Natural killer cell (primary cell): ENCODE results near the gene YES1. TPM values are rescaled to one million over a fixed set of nuclear protein-coding genes. Genes with fewer than 3 reads are reported as not detected.
"Not testable (repeated sequence)": the region's sequence is repeated elsewhere in the genome, so short reads cannot be mapped to it uniquely, and the experiment has no call there.

Source experiments
- ATAC-seq, 3 donors: fragments of 150-1000 bp in 2 of 3; fragments of 200-7000 bp in 1 of 3; cut with Tn5 transposase; 1 replicate in 1 of 3; 2 replicates in 2 of 3; pipeline ENCODE4 v1.10.0; 2021; ENCODE audit warnings: mild to moderate bottlenecking in 2 of 3, moderate library complexity in 2 of 3
- DNase-seq, 2 donors: peaks; one replicate each; pipeline versions ENCODE4 v3.0.0 to v3.0.0-alpha.2; 2013 to 2021; ENCODE audit warnings: mixed read lengths in 1 of 2
- H3K27ac ChIP-seq: one replicate; pipeline ENCODE4 v1.5.1; 2013; ENCODE audit warnings: mild to moderate bottlenecking, low read length
- H3K27me3 ChIP-seq: one replicate; pipeline ENCODE4 v1.6.1; 2013; ENCODE audit warnings: low read length; ENCODE audit not compliant: control insufficient read depth, insufficient read depth
- H3K36me3 ChIP-seq: one replicate; pipeline ENCODE4 v1.6.1; 2013; ENCODE audit warnings: low read length; ENCODE audit not compliant: control insufficient read depth, insufficient read depth
- H3K4me1 ChIP-seq: one replicate; pipeline ENCODE4 v1.6.1; 2013; ENCODE audit warnings: low read length; ENCODE audit not compliant: control insufficient read depth, insufficient read depth
- H3K4me3 ChIP-seq: one replicate; pipeline ENCODE4 v1.5.1; 2013; ENCODE audit warnings: low read length
- H3K9me3 ChIP-seq: one replicate; pipeline ENCODE4 v1.6.1; 2013; ENCODE audit warnings: low read length; ENCODE audit not compliant: control insufficient read depth, insufficient read depth
- H3K27ac Mint-ChIP-seq, 2 donors: one replicate each; pipeline ENCODE4 v1.8.0; 2022; ENCODE audit warnings: mild to moderate bottlenecking in 2 of 2, mixed read lengths in 2 of 2, moderate library complexity in 1 of 2
- H3K27me3 Mint-ChIP-seq, 2 donors: one replicate each; pipeline ENCODE4 v1.8.0; 2022; ENCODE audit warnings: low read depth in 2 of 2, mixed read lengths in 2 of 2
- H3K36me3 Mint-ChIP-seq: one replicate; pipeline ENCODE4 v1.8.0; 2022; ENCODE audit warnings: mixed read lengths
- H3K4me1 Mint-ChIP-seq, 2 donors: one replicate each; pipeline ENCODE4 v1.8.0; 2022; ENCODE audit warnings: mixed read lengths in 2 of 2
- H3K4me3 Mint-ChIP-seq: one replicate; pipeline ENCODE4 v1.8.0; 2022; ENCODE audit warnings: mild to moderate bottlenecking, moderate library complexity, mixed read lengths
- H3K9me3 Mint-ChIP-seq, 2 donors: one replicate each; pipeline ENCODE4 v1.8.0; 2022; ENCODE audit warnings: mixed read lengths in 2 of 2
- WGBS: methylation state at CpG from one replicate; pipeline ENCODE4 v1.1.7; 2013; ENCODE audit warnings: missing lambda C conversion rate; ENCODE audit not compliant: insufficient coverage; 5-methylcytosine and 5-hydroxymethylcytosine counted together
- intact Hi-C: fragments of 100-400 bp; cut with micrococcal nuclease; formaldehyde crosslinking; loops from one replicate; pipeline ENCODE4 v1.14.2; 2022
- total RNA-seq, 4 donors: library from RNA; stranded (reverse); fragments of 120-200 nt in 1 of 4; gene quantifications; one replicate each; pipeline versions ENCODE4 v1.2.3 to v1.2.4, GENCODE V29; 2013 to 2022
- TF ChIP-seq, protein P1 (sequence below): fragments of 200-600 bp; IDR thresholded peaks from one replicate; pipeline ENCODE4 v1.8.0; 2022; ENCODE audit warnings: antibody characterized with exemption

Gene YES1
- total RNA-seq, 3 donors from 2014 or later (not counting 1 experiment from before 2014, with no cell fraction given): 70.2 to 101 (median 76.2) TPM

DNA sequence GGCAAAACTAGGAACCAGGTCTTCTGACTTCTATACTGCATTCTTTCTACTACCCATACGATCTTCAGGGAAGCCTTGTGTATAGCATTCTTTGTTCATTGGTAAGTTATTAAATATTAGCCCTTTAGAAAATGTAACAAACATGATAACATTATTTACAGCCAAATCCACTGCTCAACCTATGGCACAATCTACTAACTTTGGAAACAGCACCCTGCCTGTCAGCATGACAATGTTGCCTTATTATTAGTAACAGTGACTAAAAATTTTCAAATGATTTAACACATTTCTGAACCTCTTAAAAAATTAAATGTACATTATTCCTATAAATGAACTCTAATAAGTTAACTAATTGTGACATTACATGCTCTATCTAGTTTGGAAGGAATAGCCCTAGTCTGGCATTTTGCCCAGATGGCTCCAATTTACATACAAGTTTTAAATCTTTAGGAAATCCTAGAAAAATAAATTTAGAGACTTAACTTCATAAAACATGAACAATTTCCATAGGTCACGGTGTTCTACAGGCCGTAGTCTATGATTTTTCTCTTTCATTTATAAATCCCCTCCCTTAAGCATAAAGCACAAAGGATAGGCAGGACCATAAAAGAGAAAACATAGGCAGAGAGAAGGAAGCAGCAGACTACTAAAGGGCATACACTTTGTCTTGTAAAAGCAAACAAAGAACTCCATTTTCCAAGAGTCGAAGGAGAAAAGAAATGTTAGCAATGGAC lies 33.7 kb downstream of the YES1 start:
- DNase-seq (no peak), ATAC-seq (no peak)
- Mint-ChIP-seq H3K9me3 (no peaks in the 10 kb centered on the region), H3K4me1 (peaks cover 85% of the 10 kb centered on the region in 2 donors), H3K36me3 (no peaks in the 10 kb centered on the region), H3K4me3 (no peak overlapping the region), H3K27ac (peak overlapping the region in 1 of 2 donors; percentile 59), H3K27me3 (no peaks in the 10 kb centered on the region)
- Histone ChIP-seq H3K9me3 (no peaks in the 10 kb centered on the region), H3K4me3 (no peak overlapping the region), H3K4me1 (peaks cover 4% of the 10 kb centered on the region), H3K36me3 (peaks cover 2% of the 10 kb centered on the region), H3K27ac (no peak overlapping the region), H3K27me3 (no peaks in the 10 kb centered on the region)
- intact Hi-C loops: no loop called here
- 94% methylated on average over 3 of the region's 4 CpGs for WGBS
- TF ChIP-seq, protein P1, sequence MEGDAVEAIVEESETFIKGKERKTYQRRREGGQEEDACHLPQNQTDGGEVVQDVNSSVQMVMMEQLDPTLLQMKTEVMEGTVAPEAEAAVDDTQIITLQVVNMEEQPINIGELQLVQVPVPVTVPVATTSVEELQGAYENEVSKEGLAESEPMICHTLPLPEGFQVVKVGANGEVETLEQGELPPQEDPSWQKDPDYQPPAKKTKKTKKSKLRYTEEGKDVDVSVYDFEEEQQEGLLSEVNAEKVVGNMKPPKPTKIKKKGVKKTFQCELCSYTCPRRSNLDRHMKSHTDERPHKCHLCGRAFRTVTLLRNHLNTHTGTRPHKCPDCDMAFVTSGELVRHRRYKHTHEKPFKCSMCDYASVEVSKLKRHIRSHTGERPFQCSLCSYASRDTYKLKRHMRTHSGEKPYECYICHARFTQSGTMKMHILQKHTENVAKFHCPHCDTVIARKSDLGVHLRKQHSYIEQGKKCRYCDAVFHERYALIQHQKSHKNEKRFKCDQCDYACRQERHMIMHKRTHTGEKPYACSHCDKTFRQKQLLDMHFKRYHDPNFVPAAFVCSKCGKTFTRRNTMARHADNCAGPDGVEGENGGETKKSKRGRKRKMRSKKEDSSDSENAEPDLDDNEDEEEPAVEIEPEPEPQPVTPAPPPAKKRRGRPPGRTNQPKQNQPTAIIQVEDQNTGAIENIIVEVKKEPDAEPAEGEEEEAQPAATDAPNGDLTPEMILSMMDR: no peak

DNA sequence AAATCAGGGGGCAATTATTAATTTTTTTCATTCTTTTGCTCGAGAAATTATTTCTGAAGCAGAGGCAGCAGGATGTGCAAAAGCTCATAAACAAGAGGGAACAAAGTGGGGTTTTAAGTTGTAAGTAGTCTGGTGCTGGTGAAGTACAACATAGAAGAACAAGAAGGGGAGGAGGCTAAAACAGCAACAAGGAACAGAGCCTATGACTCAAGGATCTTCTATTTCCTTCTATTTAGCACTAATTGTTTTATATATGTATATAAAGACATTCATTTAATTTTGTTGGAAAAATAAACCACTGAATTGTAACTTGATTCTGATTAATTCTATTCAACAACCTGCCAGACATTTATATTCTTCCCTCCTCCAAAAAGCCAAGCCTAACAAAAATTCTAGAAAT lies 35.0 kb downstream of the YES1 start:
- Histone ChIP-seq H3K27ac (no peak overlapping the region), H3K27me3 (no peaks in the 10 kb centered on the region), H3K36me3 (peaks cover 2% of the 10 kb centered on the region), H3K4me1 (peaks cover 4% of the 10 kb centered on the region), H3K9me3 (no peaks in the 10 kb centered on the region), H3K4me3 (no peak overlapping the region)
- ATAC-seq (no peak), DNase-seq (no peak)
- H3K27me3 Mint-ChIP-seq: no peaks in the 10 kb centered on the region
- peaks cover 88 to 91% of the 10 kb centered on the region in 2 donors for H3K4me1 Mint-ChIP-seq
- TF ChIP-seq, protein P1: no peak
- no peaks in the 10 kb centered on the region for H3K36me3 Mint-ChIP-seq
- peak overlapping the region; percentile 14 to 35 for H3K27ac Mint-ChIP-seq
- intact Hi-C loops: no loop called here
- WGBS: 10% methylated on average over 1 of the region's 1 CpG
- no peaks in the 10 kb centered on the region for H3K9me3 Mint-ChIP-seq
- H3K4me3 Mint-ChIP-seq: no peak overlapping the region

DNA sequence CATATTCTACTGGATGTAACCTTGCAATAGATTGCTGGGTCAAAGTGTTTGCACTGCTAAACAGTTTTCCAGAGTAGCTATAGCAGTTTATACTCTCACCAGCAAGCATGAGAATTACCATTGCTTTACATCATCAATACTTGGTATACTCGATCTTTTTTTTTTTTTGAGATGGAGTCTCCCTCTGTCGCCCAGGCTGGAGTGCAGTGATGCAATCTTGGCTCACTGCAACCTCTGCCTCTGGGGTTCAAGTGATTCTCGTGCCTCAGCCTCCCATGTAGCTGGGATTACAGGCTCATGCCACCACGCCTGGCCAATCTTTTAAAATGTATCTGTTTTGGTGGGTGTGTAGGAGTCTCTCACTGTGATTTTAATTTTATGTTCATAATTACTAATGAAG lies 36.0 kb downstream of the YES1 start:
- ATAC-seq, H3K4me1 ChIP-seq, intact Hi-C loops, DNase-seq, H3K9me3 Mint-ChIP-seq, H3K36me3 Mint-ChIP-seq, H3K36me3 ChIP-seq, H3K4me3 Mint-ChIP-seq, H3K27me3 Mint-ChIP-seq, H3K27ac ChIP-seq, H3K27me3 ChIP-seq, H3K9me3 ChIP-seq, H3K4me3 ChIP-seq: not testable (repeated sequence)
- WGBS: 78% methylated on average over 3 of the region's 4 CpGs
- H3K4me1 Mint-ChIP-seq: peaks cover 78 to 83% of the 10 kb centered on the region in 2 donors
- H3K27ac Mint-ChIP-seq: peak overlapping the region in 1 of 2 donors; percentile 35

DNA sequence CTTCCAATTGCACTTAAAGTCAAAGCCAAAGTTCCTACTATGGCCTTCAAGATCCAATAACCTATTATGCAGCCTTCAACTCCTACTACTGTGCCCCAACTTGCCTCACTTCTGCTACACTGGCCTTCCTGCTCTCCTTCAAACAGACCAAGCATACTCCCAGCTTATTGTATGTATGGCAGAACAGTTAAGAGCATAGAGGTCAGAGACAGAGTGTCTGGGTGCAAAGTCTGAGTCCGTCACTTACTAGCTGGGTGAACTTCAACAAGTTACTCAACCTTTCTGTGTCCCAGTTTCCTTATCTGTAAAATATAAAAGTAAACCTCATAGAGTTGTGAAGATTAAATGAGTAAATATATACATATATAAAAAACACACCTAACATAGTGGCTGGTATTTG lies 37.2 kb downstream of the YES1 start:
- Mint-ChIP-seq H3K36me3 (no peaks in the 10 kb centered on the region), H3K9me3 (no peaks in the 10 kb centered on the region), H3K27ac (peak overlapping the region; percentile 35 to 62), H3K4me1 (peaks cover 71 to 82% of the 10 kb centered on the region in 2 donors), H3K27me3 (no peaks in the 10 kb centered on the region), H3K4me3 (no peak overlapping the region)
- TF ChIP-seq, protein P1: no peak
- H3K27ac ChIP-seq: no peak overlapping the region
- no peak overlapping the region for H3K4me3 ChIP-seq
- intact Hi-C loops: no loop called here
- ATAC-seq: no peak
- H3K36me3 ChIP-seq: peaks cover 2% of the 10 kb centered on the region
- peaks cover 2% of the 10 kb centered on the region for H3K4me1 ChIP-seq
- no CpG with 5 or more reads among the region's 1 CpG for WGBS
- no peaks in the 10 kb centered on the region for H3K9me3 ChIP-seq
- no peaks in the 10 kb centered on the region for H3K27me3 ChIP-seq
- no peak for DNase-seq
